ENCODE data around the gene ZNF462. TPM values are rescaled to one million over a fixed set of nuclear protein-coding genes. Genes with fewer than 3 reads are reported as not detected.

The ZNF462 gene
- total and polyA plus RNA-seq, 4 donors = 0.35 to 2.1 (median 1.4) TPM

- Histone ChIP-seq H3K4me3 (ENCODE audit: low read depth in 1 of 3, low read length in 3 of 3) (no peak overlapping the region), H3K36me3 (ENCODE audit: control insufficient read depth in 4 of 4, insufficient read depth in 3 of 4, low read depth in 1 of 4, low read length in 3 of 4) (no peaks in the 10 kb centered on the region), H3K4me1 (ENCODE audit: control insufficient read depth in 4 of 4, insufficient read depth in 4 of 4, low read length in 3 of 4) (no peaks in the 10 kb centered on the region), H3K9ac (ENCODE audit: low read depth in 1 of 2, low read length in 2 of 2) (no peak overlapping the region), H3K27ac (ENCODE audit: low read depth in 1 of 2, low read length in 2 of 2) (no peak overlapping the region), H3K27me3 (ENCODE audit: control insufficient read depth in 4 of 4, insufficient read depth in 4 of 4, low read length in 3 of 4) (no peaks in the 10 kb centered on the region), H3K9me3 (ENCODE audit: control insufficient read depth in 4 of 4, low read length in 3 of 4) (no peaks in the 10 kb centered on the region)
- no peak for DNase-seq (ENCODE audit: low spot score)
- no peak for TF ChIP-seq HNF4G (IDR thresholded peaks at IDR 0.05)
- no peak for TF ChIP-seq MAX (IDR thresholded peaks at IDR 0.05)
- TF ChIP-seq GABPA (IDR thresholded peaks at IDR 0.05 in 1 of 2, conservative IDR thresholded peaks at IDR 0.05 in 1 of 2) = no peak
- no peak for TF ChIP-seq CTCF (IDR thresholded peaks at IDR 0.05; ENCODE audit: low read depth, low read length, missing input control)
- no peak for TF ChIP-seq FOXA1 (IDR thresholded peaks at IDR 0.05)
- no peak for TF ChIP-seq ATF3 (IDR thresholded peaks at IDR 0.05)
- TF ChIP-seq YY1 (IDR thresholded peaks at IDR 0.05) = no peak
- TF ChIP-seq SP1 (IDR thresholded peaks at IDR 0.05) = no peak
- TF ChIP-seq JUND (IDR thresholded peaks at IDR 0.05) = no peak
- no peak for TF ChIP-seq EGR1 (IDR thresholded peaks at IDR 0.05; ENCODE audit: low read depth in 2 of 2)
- TF ChIP-seq RAD21 (IDR thresholded peaks at IDR 0.05) = no peak
- TF ChIP-seq HNF4A (conservative IDR thresholded peaks at IDR 0.05) = no peak
- TF ChIP-seq FOXA2 (IDR thresholded peaks at IDR 0.05) = no peak
- TF ChIP-seq NR2F2 (IDR thresholded peaks at IDR 0.05) = no peak
- TF ChIP-seq TAF1 (conservative IDR thresholded peaks at IDR 0.05) = no peak
- no peak for TF ChIP-seq REST (IDR thresholded peaks at IDR 0.05)
- TF ChIP-seq RXRA (IDR thresholded peaks at IDR 0.05) = no peak
- 83% methylated on average over 4 of the region's 4 CpGs for WGBS
Measured at GRCh38 chr9:106964822-106965525, 102.0 kb downstream of the ZNF462 start.

- 38% methylated on average over 1 of the region's 1 CpG for WGBS
- no peak overlapping the region for H3K27ac ChIP-seq (ENCODE audit: low read depth in 1 of 2, low read length in 2 of 2)
- H3K9ac ChIP-seq (ENCODE audit: low read depth in 1 of 2, low read length in 2 of 2) = no peak overlapping the region
- no peaks in the 10 kb centered on the region for H3K9me3 ChIP-seq (ENCODE audit: control insufficient read depth in 4 of 4, low read length in 3 of 4)
- no peak for TF ChIP-seq TAF1 (conservative IDR thresholded peaks at IDR 0.05)
- TF ChIP-seq GABPA (IDR thresholded peaks at IDR 0.05 in 1 of 2, conservative IDR thresholded peaks at IDR 0.05 in 1 of 2) = no peak
- TF ChIP-seq FOXA2 (IDR thresholded peaks at IDR 0.05) = no peak
- TF ChIP-seq RAD21 (IDR thresholded peaks at IDR 0.05) = no peak
- no peak for TF ChIP-seq NR2F2 (IDR thresholded peaks at IDR 0.05)
- no peak for TF ChIP-seq ATF3 (IDR thresholded peaks at IDR 0.05)
- no peak for TF ChIP-seq JUND (IDR thresholded peaks at IDR 0.05)
- TF ChIP-seq FOXA1 (IDR thresholded peaks at IDR 0.05) = no peak
- no peak for TF ChIP-seq EGR1 (IDR thresholded peaks at IDR 0.05; ENCODE audit: low read depth in 2 of 2)
- TF ChIP-seq RXRA (IDR thresholded peaks at IDR 0.05) = no peak
- no peak for TF ChIP-seq YY1 (IDR thresholded peaks at IDR 0.05)
- no peak for TF ChIP-seq HNF4A (conservative IDR thresholded peaks at IDR 0.05)
- no peak for TF ChIP-seq SP1 (IDR thresholded peaks at IDR 0.05)
- no peak for TF ChIP-seq REST (IDR thresholded peaks at IDR 0.05)
- H3K4me1 ChIP-seq (ENCODE audit: control insufficient read depth in 4 of 4, insufficient read depth in 4 of 4, low read length in 3 of 4) = no peaks in the 10 kb centered on the region
- no peak overlapping the region for H3K4me3 ChIP-seq (ENCODE audit: low read depth in 1 of 3, low read length in 3 of 3)
- no peak for DNase-seq (ENCODE audit: low spot score)
- H3K27me3 ChIP-seq (ENCODE audit: control insufficient read depth in 4 of 4, insufficient read depth in 4 of 4, low read length in 3 of 4) = no peaks in the 10 kb centered on the region
- H3K36me3 ChIP-seq (ENCODE audit: control insufficient read depth in 4 of 4, insufficient read depth in 3 of 4, low read depth in 1 of 4, low read length in 3 of 4) = no peaks in the 10 kb centered on the region
Measured at GRCh38 chr9:106966481-106966880, 103.5 kb downstream of the ZNF462 start.

Measured in liver (tissue), 9 donors.